Ovary (tissue), 9 donors: ENCODE measurements around the gene TSACC. TPM values are rescaled to one million over a fixed set of nuclear protein-coding genes. Genes with fewer than 3 reads are reported as not detected.
A peak's percentile ranks its signal among the peaks of the same experiment; 100 is the strongest.

Source experiments
- DNase-seq, 5 donors: peaks; one replicate each; pipeline ENCODE4 v3.0.0-alpha.2; 2019 to 2020
- H3K27ac ChIP-seq, 2 donors: fragments of 200-600 bp; one replicate each; pipeline versions ENCODE4 v1.5.1 to v1.8.0; 2019 to 2022
- H3K27me3 ChIP-seq: fragments of 200-600 bp; one replicate; pipeline ENCODE4 v1.8.0; 2022
- H3K36me3 ChIP-seq: fragments of 200-600 bp; sonication (generic); one replicate; pipeline ENCODE4 v1.5.1; 2019
- H3K4me1 ChIP-seq: one replicate; pipeline ENCODE4 v1.8.1; 2013; ENCODE audit warnings: mild to moderate bottlenecking, moderate library complexity; ENCODE audit not compliant: insufficient read depth
- H3K4me3 ChIP-seq: fragments of 200-600 bp; sonication (generic); one replicate; pipeline ENCODE4 v1.5.1; 2017
- H3K9me3 ChIP-seq, 2 donors: fragments of 200-600 bp in 1 of 2; sonication (generic) in 1 of 2; one replicate each; pipeline versions ENCODE4 v1.5.1 to v1.8.1; 2013 to 2019; ENCODE audit warnings: mild to moderate bottlenecking in 1 of 2, moderate library complexity in 1 of 2
- CTCF ChIP-seq, 3 donors: fragments of 450-650 bp in 2 of 3; fragments of 200-600 bp in 1 of 3; IDR thresholded peaks; one replicate each; pipeline versions ENCODE4 v1.5.1 to v1.8.0; 2016 to 2022; ENCODE audit warnings: antibody characterized with exemption in 3 of 3, mild to moderate bottlenecking in 1 of 3
- EP300 ChIP-seq: sonication (generic); formaldehyde crosslinking; IDR thresholded peaks from one replicate; pipeline ENCODE4 v1.6.1; 2017; ENCODE audit warnings: antibody characterized with exemption
- POLR2A ChIP-seq: fragments of 450-650 bp; IDR thresholded peaks from one replicate; pipeline ENCODE4 v1.6.1; 2017; ENCODE audit warnings: antibody characterized with exemption, mild to moderate bottlenecking, moderate library complexity
- WGBS, 3 donors: extraction: QIAGEN DNeasy Blood & Tissue Kit in 1 of 3; methylation state at CpG; one replicate each; pipeline versions ENCODE4 v1.1.5 to v1.1.7; 2013 to 2017; 5-methylcytosine and 5-hydroxymethylcytosine counted together
- intact Hi-C, 4 donors: fragments of 100-400 bp; cut with DNase I; formaldehyde crosslinking; loops; one replicate each; pipeline versions ENCODE4 v1.11.0 to v1.15.1; 2022 to 2023
- polyA plus RNA-seq, 2 donors: library from polyadenylated mRNA; stranded (reverse); fragments of 200-250 nt in 1 of 2; fragments of 350-450 nt in 1 of 2; fragmentation: Illumina TruSeq in 1 of 2; extraction: RNeasy Lipid Tissue Mini Kit (QIAGEN cat#74804) in 1 of 2; gene quantifications; one replicate each; pipeline ENCODE4 v1.2.3, GENCODE V29; 2013 to 2014
- total RNA-seq, 7 donors: library from RNA; depleted of rRNA in 2 of 7; stranded (reverse); fragments of >200 nt in 2 of 7; fragmentation: NEBNext Ultra II Directional in 3 of 7; extraction: Animal tissue kit (Norgen Biotek cat#: 25700) in 3 of 7; gene quantifications; one replicate each; pipeline versions ENCODE4 v1.1.0 to v1.2.4, GENCODE V29; 2016 to 2023
- donor health status: DM: no; HTN: no; CAD: no; lungs with moderate emphysema.
- donor health status: DM: no; HTN: no; CAD: no.
- donor health status: Bipolar disorder and iron deficiency.
- donor health status: DM: yes; HTN: yes; CAD: no.
- donor health status: DM: no; HTN: no; CAD: no.
- donor health status: DM: yes; HTN: yes; CAD: no.

TSACC gene
- total and polyA plus RNA-seq, 9 donors: 1.00 TPM; not detected in 8

- TF ChIP-seq EP300: no peak
- no peak for TF ChIP-seq CTCF (IDR thresholded peaks at IDR 0.05)
- no peak for TF ChIP-seq POLR2A
- WGBS, 3 donors: 78 to 86% (median 84%) methylated on average over 6 of the region's 6 CpGs
Measured at GRCh38 chr1:156386134-156386901, 48.0 kb downstream of the TSACC start.

GRCh38 chr1:156386949-156387869, 48.9 kb downstream of the TSACC start:
- 79 to 88% (median 87%) methylated on average over 8 of the region's 8 CpGs for WGBS, 3 donors
- Histone ChIP-seq H3K27me3 (no peaks in the 10 kb centered on the region), H3K4me3 (no peak overlapping the region), H3K27ac (no peak overlapping the region), H3K4me1 (peaks cover 6% of the 10 kb centered on the region), H3K36me3 (no peaks in the 10 kb centered on the region), H3K9me3 (no peaks in the 10 kb centered on the region)
- TF ChIP-seq EP300: no peak
- TF ChIP-seq POLR2A: no peak
- no peak for TF ChIP-seq CTCF (IDR thresholded peaks at IDR 0.05)
- DNase-seq: no peak
- intact Hi-C loops: loop anchor here (2.0 to 10.0 kb wide), 5 partner anchors 58 to 218 kb away; partner anchors contain the start of gene GPATCH4 (in 1 of the 4)

More at GRCh38 chr1:156386134-156386901, 48.0 kb downstream of the TSACC start:
- Histone ChIP-seq H3K27me3 (no peaks in the 10 kb centered on the region), H3K36me3 (no peaks in the 10 kb centered on the region), H3K9me3 (no peaks in the 10 kb centered on the region), H3K4me3 (no peak overlapping the region), H3K27ac (no peak overlapping the region), H3K4me1 (peaks cover 6% of the 10 kb centered on the region)
- intact Hi-C loops: loop anchor here (2.0 to 10.0 kb wide), 5 partner anchors 58 to 218 kb away; partner anchors contain the start of gene GPATCH4 (in 1 of the 4)
- no peak for DNase-seq

GRCh38 chr1:156387870-156388173, 49.5 kb downstream of the TSACC start:
- no peaks in the 10 kb centered on the region for H3K27me3 ChIP-seq
- no peaks in the 10 kb centered on the region for H3K36me3 ChIP-seq
- H3K4me1 ChIP-seq: peaks cover 6% of the 10 kb centered on the region
- no peak overlapping the region for H3K27ac ChIP-seq
- peak in 1 of 5 donors; percentile 51 for DNase-seq
- WGBS, 3 donors: 19 to 35% (median 32%) methylated on average over 15 of the region's 15 CpGs
- H3K9me3 ChIP-seq: no peaks in the 10 kb centered on the region
- intact Hi-C loops: loop anchor here (2.0 to 10.0 kb wide), 5 partner anchors 57 to 217 kb away; partner anchors contain the start of gene GPATCH4 (in 1 of the 4)
- no peak for TF ChIP-seq EP300
- TF ChIP-seq POLR2A: no peak
- TF ChIP-seq CTCF (IDR thresholded peaks at IDR 0.05): no peak
- no peak overlapping the region for H3K4me3 ChIP-seq
